Left cardiac atrium (tissue), 4 donors: ENCODE results near the gene AKAP17A. TPM values are rescaled to one million over a fixed set of nuclear protein-coding genes. Genes with fewer than 3 reads are reported as not detected.
A peak's percentile ranks its signal among the peaks of the same experiment; 100 is the strongest.
"Not testable (repeated sequence)": the region's sequence is repeated elsewhere in the genome, so short reads cannot be mapped to it uniquely, and the experiment has no call there.

Experiments
- ATAC-seq, 2 donors: fragments of 200-7000 bp; cut with Tn5 transposase; one replicate each; pipeline ENCODE4 v1.9.1; 2020; ENCODE audit warnings: mild to moderate bottlenecking in 2 of 2, moderate library complexity in 2 of 2
- DNase-seq: peaks from one replicate; pipeline ENCODE4 v3.0.0-alpha.2; 2020
- intact Hi-C, 2 donors: fragments of 100-400 bp; cut with DNase I; formaldehyde crosslinking; loops; one replicate each; pipeline versions ENCODE4 v1.14.1 to v1.15.1; 2022 to 2023
- long read RNA-seq: library from polyadenylated mRNA; unstranded; transcript quantifications from one replicate; pipeline ENCODE4 v2.0.0, GENCODE V29; 2021
- total RNA-seq, 2 donors: library from RNA; stranded (reverse); fragmentation: NEBNext Ultra II Directional; extraction: Animal tissue kit (Norgen Biotek cat#: 25700); gene quantifications; one replicate each; pipeline ENCODE4 v1.2.1, GENCODE V29; 2021
- donor health status: DM: no; HTN: yes; CAD: no.
- donor health status: DM: no; HTN: yes; CAD: no; lungs with severe emphysema.
- donor health status: DM: yes; HTN: yes; CAD: no.
- donor health status: Dilated cardiomyopathy.

The AKAP17A gene, protein sequence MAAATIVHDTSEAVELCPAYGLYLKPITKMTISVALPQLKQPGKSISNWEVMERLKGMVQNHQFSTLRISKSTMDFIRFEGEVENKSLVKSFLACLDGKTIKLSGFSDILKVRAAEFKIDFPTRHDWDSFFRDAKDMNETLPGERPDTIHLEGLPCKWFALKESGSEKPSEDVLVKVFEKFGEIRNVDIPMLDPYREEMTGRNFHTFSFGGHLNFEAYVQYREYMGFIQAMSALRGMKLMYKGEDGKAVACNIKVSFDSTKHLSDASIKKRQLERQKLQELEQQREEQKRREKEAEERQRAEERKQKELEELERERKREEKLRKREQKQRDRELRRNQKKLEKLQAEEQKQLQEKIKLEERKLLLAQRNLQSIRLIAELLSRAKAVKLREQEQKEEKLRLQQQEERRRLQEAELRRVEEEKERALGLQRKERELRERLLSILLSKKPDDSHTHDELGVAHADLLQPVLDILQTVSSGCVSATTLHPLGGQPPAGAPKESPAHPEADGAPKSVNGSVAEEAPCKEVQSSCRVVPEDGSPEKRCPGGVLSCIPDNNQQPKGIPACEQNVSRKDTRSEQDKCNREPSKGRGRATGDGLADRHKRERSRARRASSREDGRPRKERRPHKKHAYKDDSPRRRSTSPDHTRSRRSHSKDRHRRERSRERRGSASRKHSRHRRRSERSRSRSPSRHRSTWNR
- total RNA-seq: 10 to 100 TPM; 16.1 to 22.3 TPM
- long read RNA-seq, partial matches to known transcripts: 0 of 3 reads
- long read RNA-seq, other reads (novel, unspliced or antisense): 3 of 3 reads

DNA sequence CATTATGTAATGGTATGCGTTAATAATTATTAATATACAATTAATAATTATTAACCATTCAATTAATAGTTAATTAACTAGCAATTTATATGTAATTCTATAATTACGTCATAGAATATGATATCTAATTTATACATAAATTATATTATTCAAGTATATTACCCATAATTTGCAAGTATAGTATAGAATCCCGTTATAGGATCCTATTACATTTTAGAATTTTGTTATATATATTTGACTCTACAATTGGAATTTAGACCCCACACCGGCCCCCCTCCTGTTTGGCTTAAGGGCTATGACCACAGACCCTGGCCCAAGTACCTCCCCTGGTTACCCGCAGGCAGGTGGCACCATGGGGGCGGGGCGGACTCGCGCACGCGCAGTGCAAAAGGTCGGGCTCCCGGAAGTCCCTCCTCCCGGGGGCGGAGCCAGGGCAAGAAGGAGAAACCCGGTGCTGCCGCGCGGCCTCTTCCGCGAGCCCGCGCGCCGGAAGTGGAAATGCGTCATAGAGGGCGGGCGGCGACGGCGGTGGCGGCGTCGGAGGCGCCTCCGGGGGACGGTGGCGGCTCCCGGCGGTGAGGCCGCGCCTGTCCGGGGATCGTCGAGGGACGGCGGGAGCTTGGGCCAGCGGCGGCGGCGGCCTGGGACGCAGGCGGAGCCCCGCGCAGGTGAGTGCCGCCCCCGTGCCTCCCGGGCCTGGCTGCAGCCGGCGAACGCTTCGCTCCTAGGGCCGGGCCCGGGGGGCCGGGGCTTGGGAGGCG, at the start of gene AKAP17A:
AKAP17A (plus strand) TSS at position 503 of the 761 bp plus-strand sequence. CDS start 1,859 bp downstream, outside the sequence.
- peak; percentile 95 for DNase-seq
- intact Hi-C loops: no loop called here
- ATAC-seq: peak; percentile 95 to 98

GRCh38 chrX:1542994-1543725, 48.2 kb upstream of the AKAP17A start:
- intact Hi-C loops: no loop called here
- ATAC-seq: no peak
- no peak for DNase-seq

DNA sequence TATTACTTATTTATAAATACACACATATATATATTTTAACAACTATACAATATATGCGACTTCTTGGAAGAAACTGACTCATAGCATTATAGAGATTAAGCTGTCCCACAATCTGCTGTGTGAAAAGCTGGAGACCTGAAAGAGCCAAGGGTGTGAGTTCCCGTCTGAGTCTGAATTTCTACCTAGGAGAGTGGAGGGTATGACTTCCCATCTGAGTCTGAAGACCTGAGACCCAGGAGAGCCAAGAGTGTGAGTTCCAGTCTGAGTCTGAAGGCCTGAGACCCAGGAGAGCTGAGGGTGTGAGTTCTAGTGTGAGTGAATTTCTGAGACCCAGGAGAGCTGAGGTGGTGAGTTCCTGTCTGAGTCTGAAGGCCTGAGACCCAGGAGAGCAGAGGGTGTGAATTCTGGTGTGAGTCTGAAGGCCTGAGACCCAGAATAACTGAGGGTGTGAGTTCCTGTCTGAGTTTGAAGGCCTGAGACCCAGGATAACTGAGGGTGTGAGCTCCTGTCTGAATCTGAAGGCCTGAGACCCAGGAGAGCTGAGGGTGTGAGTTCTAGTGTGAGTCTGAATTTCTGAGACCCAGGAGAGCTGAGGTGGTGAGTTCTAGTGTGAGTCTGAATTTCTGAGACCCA, 45.5 kb upstream of the AKAP17A start:
- DNase-seq: no peak
- no peak for ATAC-seq
- intact Hi-C loops: no loop called here

- DNase-seq (peak; percentile 34), ATAC-seq (peak in 1 of 2 donors; percentile 68)
- intact Hi-C loops: no loop called here
Observed at GRCh38 chrX:1546691-1547251, 44.6 kb upstream of the AKAP17A start.

DNA sequence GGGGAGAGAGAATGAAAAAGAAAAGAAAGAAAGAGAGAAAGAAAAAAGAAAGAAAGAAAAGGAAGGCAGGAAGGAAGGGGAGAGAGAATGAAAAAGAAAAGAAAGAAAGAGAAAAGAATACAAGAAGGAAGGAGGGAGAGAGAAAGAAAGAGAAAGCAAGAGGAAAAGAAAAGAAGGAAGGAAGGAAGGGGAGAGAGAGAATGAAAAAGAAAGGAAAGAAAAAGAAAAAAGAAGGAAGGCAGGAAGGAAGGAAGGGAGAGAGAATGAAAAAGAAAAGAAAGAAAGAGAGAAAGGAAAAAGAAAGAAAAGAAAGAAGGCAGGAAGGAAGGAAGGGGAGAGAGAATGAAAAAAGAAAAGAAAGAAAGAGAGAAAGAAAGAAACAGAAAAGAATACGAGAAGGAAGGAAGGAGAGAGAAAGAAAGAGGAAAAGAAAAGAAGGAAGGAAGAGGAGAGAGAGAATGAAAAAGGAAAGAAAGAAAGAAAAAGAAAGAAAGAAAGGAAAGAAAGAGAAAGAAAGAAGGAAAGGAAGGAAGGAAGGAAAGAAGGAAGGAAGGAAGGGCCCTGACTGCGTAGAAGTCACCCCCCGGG, 39.4 kb upstream of the AKAP17A start:
- no peak for DNase-seq
- no peak for ATAC-seq
- intact Hi-C loops: no loop called here

GRCh38 chrX:1554469-1555210, 36.8 kb upstream of the AKAP17A start:
- ATAC-seq (peak in 1 of 2 donors; percentile 41), DNase-seq (no peak)
- intact Hi-C loops: no loop called here

GRCh38 chrX:1555370-1555769, 36.0 kb upstream of the AKAP17A start:
- intact Hi-C loops: no loop called here
- DNase-seq (no peak), ATAC-seq (no peak)

GRCh38 chrX:1557442-1557841, 34.0 kb upstream of the AKAP17A start:
- DNase-seq, intact Hi-C loops, ATAC-seq: not testable (repeated sequence)

- no peak for DNase-seq
- intact Hi-C loops: no loop called here
- ATAC-seq: no peak
Observed at GRCh38 chrX:1558761-1559468, 32.5 kb upstream of the AKAP17A start.

DNA sequence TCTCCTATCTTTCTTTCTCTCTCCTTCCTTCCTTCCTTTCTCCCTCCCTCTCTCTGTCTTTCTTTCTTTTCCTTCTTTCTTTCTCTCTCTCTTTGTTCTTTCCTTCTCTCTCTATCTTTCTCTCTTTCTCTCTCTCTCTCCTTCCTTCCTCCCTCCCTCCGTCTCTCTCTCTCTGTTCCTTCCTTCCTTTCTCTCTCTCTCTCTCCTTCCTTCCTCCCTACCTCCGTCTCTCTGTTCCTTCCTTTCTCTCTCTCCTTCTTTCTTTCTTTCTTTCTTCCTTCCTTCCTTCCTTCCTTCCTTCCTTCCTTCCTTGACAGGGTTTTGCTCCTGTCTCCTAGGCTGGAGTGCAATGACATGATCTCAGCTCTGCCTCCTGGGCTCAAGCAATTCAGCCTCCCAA, 30.2 kb upstream of the AKAP17A start:
- ATAC-seq (no peak), DNase-seq (no peak)
- intact Hi-C loops: no loop called here

DNA sequence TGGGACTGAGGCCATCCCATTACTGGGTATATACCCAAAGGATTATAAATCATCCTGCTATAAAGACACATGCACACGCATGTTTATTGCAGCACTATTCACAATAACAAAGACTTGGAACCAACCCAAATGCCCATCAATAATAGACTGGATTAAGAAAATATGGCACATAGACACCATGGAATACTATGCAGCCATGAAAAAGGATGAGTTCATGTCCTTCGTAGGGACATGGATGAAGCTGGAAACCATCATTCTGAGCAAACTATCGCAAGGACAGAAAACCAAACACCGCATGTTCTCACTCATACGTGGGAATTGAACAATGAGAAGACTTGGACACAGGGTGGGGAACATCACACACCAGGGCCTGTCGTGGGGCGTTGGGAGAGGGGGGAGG, 27.3 kb upstream of the AKAP17A start:
- ATAC-seq, intact Hi-C loops, DNase-seq: not testable (repeated sequence)

GRCh38 chrX:1564750-1565683, 26.4 kb upstream of the AKAP17A start:
- no peak for ATAC-seq
- intact Hi-C loops: no loop called here
- DNase-seq: no peak

DNA sequence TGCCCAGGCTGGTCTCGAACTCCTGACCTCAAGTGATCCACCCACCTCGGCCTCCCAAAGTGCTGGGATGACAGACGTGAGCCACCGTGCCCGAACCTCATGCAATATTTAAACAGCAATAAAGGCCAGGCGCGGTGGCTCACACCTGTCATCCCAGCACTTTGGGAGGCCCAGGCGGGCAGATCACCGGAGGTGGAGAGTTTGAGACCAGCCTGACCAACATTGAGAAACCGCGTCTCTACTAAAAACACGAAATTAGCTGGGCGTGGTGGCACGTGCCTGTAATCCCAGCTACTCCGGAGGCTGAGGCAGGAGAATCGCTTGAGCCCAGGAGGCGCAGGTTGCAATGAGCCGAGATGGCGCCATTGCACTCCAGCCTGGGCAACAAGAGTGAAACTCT, 17.2 kb upstream of the AKAP17A start:
- ATAC-seq, intact Hi-C loops, DNase-seq: not testable (repeated sequence)

DNA sequence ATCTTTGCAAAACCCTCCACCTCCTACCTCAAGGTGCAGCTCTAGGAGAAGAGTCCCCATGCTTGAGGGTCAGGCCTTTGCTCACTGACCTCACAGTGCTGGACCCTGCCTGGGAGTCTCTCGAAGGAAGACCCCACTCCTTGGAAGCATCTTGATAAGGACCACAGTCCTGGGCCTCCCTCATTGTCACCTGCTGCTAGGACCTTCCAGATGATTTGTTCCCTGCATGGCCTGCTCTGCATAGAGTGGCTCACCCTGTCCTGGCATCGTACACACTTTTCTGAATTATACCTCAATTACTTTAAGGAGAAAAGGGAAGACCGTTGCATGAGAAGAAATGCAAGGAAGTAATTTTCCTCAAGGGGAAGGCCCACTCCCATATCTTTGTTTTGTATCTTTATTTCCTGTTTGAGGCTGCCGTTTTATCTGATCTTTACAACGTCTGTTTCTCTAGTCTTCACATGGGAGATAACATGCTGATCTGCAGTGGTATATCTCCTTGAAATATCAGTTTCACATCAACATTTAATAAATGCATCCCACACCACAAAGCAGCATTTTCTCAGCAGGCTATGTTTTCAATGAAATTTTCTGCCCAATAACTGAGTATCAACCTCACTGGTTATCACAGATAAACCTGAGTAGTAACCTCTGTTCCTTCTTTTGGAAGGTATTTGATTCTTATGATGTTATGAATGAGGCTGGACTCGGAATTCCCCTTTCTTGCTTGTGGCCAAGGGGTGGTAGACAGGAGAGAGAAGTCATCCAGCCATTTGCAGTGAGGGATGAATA, 15.0 kb upstream of the AKAP17A start:
- DNase-seq (no peak), ATAC-seq (no peak)
- intact Hi-C loops: no loop called here

- ATAC-seq (no peak), DNase-seq (no peak)
- intact Hi-C loops: no loop called here
Observed at GRCh38 chrX:1577845-1578244, 13.6 kb upstream of the AKAP17A start.
